OCI-LY7 (cell line): Measurements from ENCODE around the gene TMEM200B. TPM values are rescaled to one million over a fixed set of nuclear protein-coding genes. Genes with fewer than 3 reads are reported as not detected.

Experiments
- BruUV-seq: library from RNA; stranded (reverse); fragments of 400-500 nt; replicated peaks from 2 replicates; lab custom pipeline; 2021; lab: Mats Ljungman, UMichigan
- CTCF ChIA-PET: fragments of 300-600 bp; sonication (Branson Sonifier 250); formaldehyde crosslinking; loops from one replicate; lab custom pipeline; 2022; ENCODE audit warnings: antibody characterized with exemption; ENCODE audit not compliant: unreplicated experiment; lab: Charles Lee
- POLR2A ChIA-PET: fragments of 300-600 bp; sonication (Branson Sonifier 250); formaldehyde crosslinking; loops from one replicate; lab custom pipeline; 2022; ENCODE audit warnings: antibody characterized with exemption; lab: Charles Lee
- DNase-seq: peaks from one replicate; pipeline ENCODE4 v3.0.0-alpha.2; 2015; ENCODE audit warnings: low spot score
- H2AFZ ChIP-seq: fragments of 200-600 bp; sonication (generic), shearing (Covaris generic); 2 replicates; pipeline ENCODE4 v1.6.1; 2014; ENCODE audit warnings: mild to moderate bottlenecking, antibody characterized with exemption, low read length, moderate library complexity
- H3K27ac ChIP-seq: fragments of 200-600 bp; sonication (generic); 2 replicates; pipeline ENCODE4 v1.5.1; 2014; ENCODE audit warnings: mixed run types, low read depth, mild to moderate bottlenecking, moderate library complexity, low read length, inconsistent platforms; ENCODE audit not compliant: poor library complexity, severe bottlenecking
- H3K36me3 ChIP-seq: fragments of 200-600 bp; sonication (generic); 2 replicates; pipeline ENCODE4 v1.6.1; 2014; ENCODE audit warnings: mild to moderate bottlenecking, antibody characterized with exemption, low read length, moderate library complexity, mixed read lengths; ENCODE audit not compliant: insufficient read depth
- H3K4me1 ChIP-seq: fragments of 200-600 bp; sonication (generic); 2 replicates; pipeline ENCODE4 v1.5.1; 2014; ENCODE audit warnings: mild to moderate bottlenecking, low read length; ENCODE audit not compliant: insufficient read depth, poor library complexity, severe bottlenecking
- H3K4me2 ChIP-seq: fragments of 200-600 bp; sonication (generic); 2 replicates; pipeline ENCODE4 v1.6.1; 2014; ENCODE audit warnings: mild to moderate bottlenecking, low read length
- H3K4me3 ChIP-seq: fragments of 200-600 bp; sonication (generic); 2 replicates; pipeline ENCODE4 v1.5.1; 2014; ENCODE audit warnings: mild to moderate bottlenecking, low read depth, low read length; ENCODE audit not compliant: poor library complexity, severe bottlenecking
- H3K79me2 ChIP-seq: fragments of 200-600 bp; sonication (generic); 2 replicates; pipeline ENCODE4 v1.6.1; 2016; ENCODE audit warnings: low read depth, mild to moderate bottlenecking, low read length, moderate library complexity, mixed read lengths; ENCODE audit not compliant: insufficient read depth
- H3K9me2 ChIP-seq: fragments of 200-600 bp; sonication (generic); 2 replicates; pipeline ENCODE4 v1.6.1; 2016; ENCODE audit warnings: mild to moderate bottlenecking, low read length, mixed read lengths; ENCODE audit not compliant: insufficient read depth
- H3K9me3 ChIP-seq: fragments of 200-600 bp; sonication (generic); 2 replicates; pipeline ENCODE4 v1.6.1; 2014; ENCODE audit warnings: mild to moderate bottlenecking, mixed run types, low read length, mixed read lengths
- H4K20me1 ChIP-seq: fragments of 200-600 bp; sonication (generic); 2 replicates; pipeline ENCODE4 v1.6.1; 2014; ENCODE audit warnings: mild to moderate bottlenecking, antibody characterized with exemption, low read length, moderate library complexity, mixed read lengths; ENCODE audit not compliant: insufficient read depth
- EZH2phosphoT487 ChIP-seq: fragments of 200-600 bp; sonication (generic); IDR thresholded peaks from 2 replicates; pipeline ENCODE4 v1.6.1; 2018; ENCODE audit warnings: low read depth, borderline replicate concordance, mild to moderate bottlenecking, mixed run types, antibody characterized with exemption, low read length, moderate library complexity, mixed read lengths
- intact Hi-C: fragments of 100-400 bp; cut with micrococcal nuclease; formaldehyde crosslinking; loops from one replicate; pipeline ENCODE4 v1.10.0; 2022; ENCODE audit not compliant: unreplicated experiment
- total RNA-seq, 2 experiments: library from RNA; depleted of rRNA in 1 of 2; stranded (reverse); fragments of >200 nt in 1 of 2; shearing (Covaris generic) in 1 of 2; gene quantifications; 2 replicates each; pipeline ENCODE4 v1.2.3, GENCODE V29; 2014 to 2022
- TF ChIP-seq, protein P1 (sequence below): fragments of 200-600 bp; sonication (generic); conservative IDR thresholded peaks from 2 replicates; pipeline ENCODE4 v1.5.1; 2014; ENCODE audit warnings: mild to moderate bottlenecking, antibody characterized with exemption, low read length, moderate library complexity, mixed read lengths

Gene TMEM200B
- total RNA-seq, 2 experiments from 2014 or later: not detected

DNA sequence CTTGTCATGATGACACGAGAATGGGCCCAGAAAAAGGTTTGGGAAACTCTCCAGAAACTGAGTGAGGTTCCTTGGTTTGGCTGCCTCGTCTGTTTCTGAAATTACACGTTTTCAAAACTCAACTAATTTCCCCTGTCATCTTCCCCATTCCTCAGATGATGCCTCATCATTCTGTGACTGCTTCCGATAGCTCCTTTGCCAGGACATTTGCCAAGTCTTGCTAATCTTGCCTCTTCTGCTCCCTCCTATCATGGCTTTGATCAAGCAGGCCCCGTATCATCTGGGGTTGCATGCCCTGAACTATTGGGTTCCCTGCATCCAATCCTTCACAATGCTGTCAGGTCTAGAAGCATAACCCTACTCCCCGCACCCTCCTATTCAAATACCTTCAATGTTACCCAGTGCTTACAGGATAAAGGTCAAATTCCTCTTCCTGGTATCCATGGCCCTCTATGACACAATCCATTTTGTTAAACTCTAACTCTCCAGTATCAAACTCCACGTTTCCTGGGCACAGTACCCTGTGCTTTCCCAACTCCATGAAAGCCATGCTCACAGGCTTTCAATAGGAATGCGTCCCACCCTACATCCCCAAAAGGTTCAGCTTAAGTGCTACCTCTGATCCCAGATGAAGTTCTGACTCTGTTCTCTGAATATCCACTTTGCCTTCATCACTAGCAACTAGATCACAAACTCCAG lies 22.2 kb upstream of the TMEM200B start:
- H3K4me3 ChIP-seq: no peak overlapping the region
- CTCF ChIA-PET: no interaction called here
- DNase-seq: no peak
- POLR2A ChIA-PET: no interaction called here
- no peaks in the 10 kb centered on the region; the same call in 1 of the 2 replicates for H4K20me1 ChIP-seq
- no peaks in the 10 kb centered on the region for H3K9me2 ChIP-seq
- peaks cover 16% of the 10 kb centered on the region for H3K4me1 ChIP-seq
- H3K36me3 ChIP-seq: peaks cover 81% of the 10 kb centered on the region
- intact Hi-C loops: no loop called here
- no peak overlapping the region for H3K4me2 ChIP-seq
- no peak overlapping the region for H3K27ac ChIP-seq
- H3K79me2 ChIP-seq: no peaks in the 10 kb centered on the region
- TF ChIP-seq, protein P1, sequence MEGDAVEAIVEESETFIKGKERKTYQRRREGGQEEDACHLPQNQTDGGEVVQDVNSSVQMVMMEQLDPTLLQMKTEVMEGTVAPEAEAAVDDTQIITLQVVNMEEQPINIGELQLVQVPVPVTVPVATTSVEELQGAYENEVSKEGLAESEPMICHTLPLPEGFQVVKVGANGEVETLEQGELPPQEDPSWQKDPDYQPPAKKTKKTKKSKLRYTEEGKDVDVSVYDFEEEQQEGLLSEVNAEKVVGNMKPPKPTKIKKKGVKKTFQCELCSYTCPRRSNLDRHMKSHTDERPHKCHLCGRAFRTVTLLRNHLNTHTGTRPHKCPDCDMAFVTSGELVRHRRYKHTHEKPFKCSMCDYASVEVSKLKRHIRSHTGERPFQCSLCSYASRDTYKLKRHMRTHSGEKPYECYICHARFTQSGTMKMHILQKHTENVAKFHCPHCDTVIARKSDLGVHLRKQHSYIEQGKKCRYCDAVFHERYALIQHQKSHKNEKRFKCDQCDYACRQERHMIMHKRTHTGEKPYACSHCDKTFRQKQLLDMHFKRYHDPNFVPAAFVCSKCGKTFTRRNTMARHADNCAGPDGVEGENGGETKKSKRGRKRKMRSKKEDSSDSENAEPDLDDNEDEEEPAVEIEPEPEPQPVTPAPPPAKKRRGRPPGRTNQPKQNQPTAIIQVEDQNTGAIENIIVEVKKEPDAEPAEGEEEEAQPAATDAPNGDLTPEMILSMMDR: no peak
- TF ChIP-seq EZH2phosphoT487: no peak
- no peak overlapping the region for H2AFZ ChIP-seq
- BruUV-seq: no TSS peak
- no peaks in the 10 kb centered on the region for H3K9me3 ChIP-seq

DNA sequence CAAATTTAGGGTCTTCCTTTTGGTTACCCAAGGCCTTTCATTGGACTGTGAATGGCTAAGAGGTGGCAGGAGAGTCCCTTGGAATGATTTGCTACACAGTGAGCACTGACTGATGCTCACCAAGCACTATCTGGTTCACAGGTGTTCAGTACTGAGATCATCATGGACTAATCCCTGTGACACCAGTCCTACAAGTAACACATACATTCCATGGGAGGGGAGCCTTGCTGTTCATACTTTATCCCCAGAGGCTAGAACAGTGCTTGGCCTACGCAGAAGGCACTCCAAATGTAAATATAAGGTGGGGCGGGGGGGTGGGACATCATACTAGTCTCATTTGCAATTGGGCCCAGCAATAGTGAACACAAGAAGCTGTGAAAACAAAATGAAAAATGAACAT lies 20.5 kb upstream of the TMEM200B start:
- Histone ChIP-seq H3K9me2 (no peaks in the 10 kb centered on the region), H3K27ac (no peak overlapping the region), H3K4me1 (peaks cover 16% of the 10 kb centered on the region), H3K9me3 (no peaks in the 10 kb centered on the region), H3K4me2 (no peak overlapping the region), H3K36me3 (peaks cover 65% of the 10 kb centered on the region), H2AFZ (no peak overlapping the region), H3K4me3 (no peak overlapping the region), H3K79me2 (no peaks in the 10 kb centered on the region), H4K20me1 (no peaks in the 10 kb centered on the region; the same call in 1 of the 2 replicates)
- ChIA-PET CTCF (no interaction called here), POLR2A (no interaction called here)
- DNase-seq: no peak
- BruUV-seq: no TSS peak
- TF ChIP-seq, protein P1: no peak
- no peak for TF ChIP-seq EZH2phosphoT487
- intact Hi-C loops: no loop called here

DNA sequence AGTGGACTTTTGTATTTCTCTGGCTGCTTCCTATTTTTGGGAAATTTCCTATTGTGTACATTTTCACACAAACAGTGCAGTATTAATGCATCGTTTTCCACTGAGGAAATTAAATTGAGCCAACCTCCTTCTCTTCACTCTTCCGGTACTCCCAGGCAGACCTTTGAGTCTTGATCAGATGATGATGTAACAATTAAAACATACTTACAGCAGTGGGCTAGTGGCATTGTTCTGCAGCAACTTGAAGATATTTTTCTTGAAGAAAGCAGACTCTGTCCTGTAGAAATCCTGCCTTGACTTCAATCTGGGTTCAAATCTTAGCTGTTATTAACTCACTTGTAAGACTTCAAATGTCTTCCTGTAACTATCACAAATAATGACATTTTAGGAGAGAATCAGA lies 19.0 kb upstream of the TMEM200B start:
- no peak overlapping the region for H2AFZ ChIP-seq
- H3K36me3 ChIP-seq: peaks cover 51% of the 10 kb centered on the region
- TF ChIP-seq EZH2phosphoT487: no peak
- TF ChIP-seq, protein P1: no peak
- DNase-seq: no peak
- no peaks in the 10 kb centered on the region for H3K9me3 ChIP-seq
- peak overlapping the region; percentile 38 for H3K27ac ChIP-seq
- H3K79me2 ChIP-seq: no peaks in the 10 kb centered on the region
- POLR2A ChIA-PET: interaction anchor here (0.6 to 1.0 kb wide), 3 partner anchors 93 to 490 kb away, joined by 3 read pairs; no protein-coding TSS in a partner anchor
- H3K9me2 ChIP-seq: no peaks in the 10 kb centered on the region
- no peak overlapping the region for H3K4me3 ChIP-seq
- BruUV-seq: no TSS peak
- intact Hi-C loops: no loop called here
- CTCF ChIA-PET: no interaction called here
- H3K4me1 ChIP-seq: peaks cover 16% of the 10 kb centered on the region
- H3K4me2 ChIP-seq: peak overlapping the region; percentile 46
- H4K20me1 ChIP-seq: no peaks in the 10 kb centered on the region; the same call in 1 of the 2 replicates
